CD4-positive, alpha-beta T cell treated with Interleukin-15 for 1 hour (primary cell): ENCODE measurements around the gene ANKS1A.

Experiments
- DNase-seq: peaks from one replicate; pipeline ENCODE4 v3.0.0-alpha.2; 2020

The ANKS1A gene

DNA sequence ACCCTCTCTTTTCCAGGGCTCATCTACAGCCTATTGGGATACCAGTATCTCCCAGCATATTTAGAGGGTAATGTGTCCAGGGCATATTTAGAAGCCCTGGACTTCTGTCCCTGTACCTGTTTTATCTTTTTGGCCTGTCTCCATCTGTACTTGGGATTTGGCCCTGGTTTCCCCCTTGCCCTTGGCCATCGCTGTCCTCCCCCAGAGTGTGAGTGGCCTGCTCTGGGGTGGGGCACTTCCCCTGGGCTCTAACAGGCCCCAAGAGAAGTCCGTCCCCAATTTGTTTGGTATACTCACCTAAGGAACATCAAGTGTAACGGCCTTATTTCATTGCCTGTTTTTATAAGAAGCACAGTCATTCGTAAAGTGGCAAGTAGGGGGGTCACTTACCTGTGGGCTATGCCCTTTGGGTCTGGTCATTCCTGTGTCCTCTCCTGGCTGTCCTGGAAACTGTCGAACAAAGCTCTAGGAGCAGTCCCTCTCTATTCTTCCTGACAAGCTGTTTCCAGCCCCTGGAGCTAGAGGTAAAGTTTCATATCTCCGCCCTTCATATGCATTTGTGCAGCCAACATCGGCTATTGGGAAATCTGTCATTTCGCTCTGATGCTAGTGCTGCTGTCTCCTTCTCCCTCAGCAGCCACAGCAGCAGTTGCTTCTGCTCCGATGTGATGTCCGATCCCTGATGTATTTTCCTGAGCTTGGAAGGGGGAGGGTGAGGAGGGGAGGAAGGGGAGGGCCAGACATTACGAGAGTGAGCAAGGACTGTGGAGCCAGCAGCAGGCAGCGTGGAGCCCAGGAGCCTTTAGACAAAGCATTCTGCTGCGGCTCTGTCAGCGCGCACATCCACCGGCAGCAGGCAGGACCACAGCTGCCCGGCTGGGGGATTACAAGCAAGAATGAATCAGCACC is 168.6 kb downstream of the ANKS1A start:
- DNase-seq, result no peak

- no peak for DNase-seq
These were observed 169.3 kb downstream of the ANKS1A start for GRCh38 chr6:35058358-35058675.

GRCh38 chr6:35058865-35059522 is 169.9 kb downstream of the ANKS1A start:
- no peak for DNase-seq

DNA sequence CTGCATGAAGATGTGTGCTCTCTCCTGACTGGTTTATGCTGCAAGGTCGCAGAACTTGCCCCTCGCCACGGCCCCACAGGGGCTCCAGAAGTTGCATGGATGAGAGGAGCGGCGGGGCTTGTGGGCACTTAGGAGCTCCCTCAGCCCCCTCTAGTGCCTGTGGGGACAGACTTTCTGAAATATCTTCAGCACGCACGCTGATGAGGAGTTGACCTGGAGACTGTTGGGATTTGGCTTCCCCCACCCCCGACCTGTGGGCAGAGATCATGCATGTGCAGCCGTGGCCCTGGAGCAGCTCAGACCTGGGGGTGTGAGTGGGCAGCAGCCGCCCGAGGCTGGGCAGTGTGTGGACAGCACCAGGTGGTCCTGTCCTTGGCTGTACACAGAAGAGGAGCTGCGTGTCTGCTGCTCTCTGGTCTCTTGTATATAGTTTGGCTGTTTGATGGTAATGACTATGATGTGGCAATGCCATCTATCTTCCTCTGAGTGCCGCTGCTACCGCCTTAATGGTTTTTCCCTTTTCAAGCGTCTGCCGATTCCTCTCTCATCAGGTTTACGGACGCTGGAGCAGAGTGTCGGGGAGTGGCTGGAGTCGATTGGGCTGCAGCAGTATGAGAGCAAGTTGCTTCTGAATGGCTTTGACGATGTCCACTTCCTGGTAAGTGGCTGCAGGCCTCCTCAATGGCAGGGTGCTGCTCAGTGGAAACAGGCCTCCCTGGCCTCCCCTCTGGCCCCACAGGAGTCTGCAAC is 170.7 kb downstream of the ANKS1A start:
- no peak for DNase-seq

DNA sequence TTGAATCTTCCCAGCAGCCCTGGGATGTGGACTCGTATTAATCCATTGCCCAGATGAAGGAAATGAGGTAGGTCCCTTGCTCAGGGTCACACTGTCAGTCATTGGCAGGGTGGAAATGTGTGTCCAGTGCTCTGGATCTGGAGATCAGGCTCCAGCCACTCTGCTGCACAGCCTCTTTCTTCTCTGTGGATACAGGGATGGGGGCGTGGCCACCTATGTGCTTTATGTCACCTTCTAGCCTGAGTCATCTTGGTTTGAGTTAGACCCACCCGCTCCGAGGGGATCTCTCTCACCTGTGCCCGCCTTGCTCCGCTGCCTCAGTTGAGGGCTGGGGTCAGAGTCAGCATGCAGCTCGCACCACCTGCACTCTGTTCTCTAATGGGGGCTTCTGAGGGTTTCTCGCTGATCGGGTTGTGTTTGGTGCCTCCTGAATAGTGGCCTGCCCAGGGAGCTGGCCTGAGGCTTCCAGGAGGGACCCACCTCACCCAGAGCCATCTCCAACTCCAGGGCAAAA is 172.1 kb downstream of the ANKS1A start:
- DNase-seq, result no peak

DNA sequence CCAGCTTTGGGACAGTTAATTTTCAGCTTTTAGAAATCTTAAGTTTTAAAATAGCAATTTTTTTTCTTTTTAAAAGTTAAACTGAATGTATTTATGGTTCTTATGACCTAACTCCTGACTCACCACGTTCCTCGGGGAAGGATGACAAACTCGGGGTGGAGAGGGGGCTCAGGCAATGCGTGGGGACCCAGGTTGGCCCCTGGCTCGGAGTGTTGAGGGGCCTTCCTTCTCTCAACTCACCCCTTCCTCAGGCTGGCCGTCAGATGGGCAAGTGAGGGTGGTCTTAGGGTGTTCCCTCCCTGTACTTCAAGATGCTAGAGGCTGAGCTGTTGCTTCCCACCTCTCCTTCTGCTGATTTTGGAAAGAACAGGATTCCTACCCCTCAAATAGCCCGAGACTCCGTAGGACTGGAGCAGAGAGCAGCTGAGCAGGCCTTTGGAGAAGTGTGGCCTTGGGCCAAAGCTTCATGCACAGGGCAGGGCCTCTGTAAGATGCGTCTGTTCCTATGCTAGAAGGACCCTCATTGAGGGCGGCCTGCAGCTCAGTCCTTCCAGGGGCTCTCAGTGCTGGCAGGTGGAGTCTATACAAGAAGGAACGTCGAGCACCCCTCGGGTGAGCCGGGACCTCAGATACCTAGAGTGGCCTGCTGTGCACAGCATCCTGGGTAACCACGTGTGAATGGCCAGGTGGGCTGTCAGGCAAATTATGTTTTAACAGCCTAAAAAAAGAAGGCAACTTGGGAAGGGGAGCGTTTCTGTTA is 172.8 kb downstream of the ANKS1A start:
- no peak for DNase-seq

- no peak for DNase-seq
These were observed 173.9 kb downstream of the ANKS1A start for GRCh38 chr6:35062676-35063574.

- no peak for DNase-seq
These were observed 174.7 kb downstream of the ANKS1A start for GRCh38 chr6:35063701-35064280.

GRCh38 chr6:35064290-35064689 is 175.2 kb downstream of the ANKS1A start:
- no peak for DNase-seq

GRCh38 chr6:35064757-35065440 is 175.8 kb downstream of the ANKS1A start:
- DNase-seq, result no peak

GRCh38 chr6:35065441-35065800 is 176.4 kb downstream of the ANKS1A start:
- DNase-seq, result no peak

- no peak for DNase-seq
These were observed 176.8 kb downstream of the ANKS1A start for GRCh38 chr6:35065870-35066269.

DNA sequence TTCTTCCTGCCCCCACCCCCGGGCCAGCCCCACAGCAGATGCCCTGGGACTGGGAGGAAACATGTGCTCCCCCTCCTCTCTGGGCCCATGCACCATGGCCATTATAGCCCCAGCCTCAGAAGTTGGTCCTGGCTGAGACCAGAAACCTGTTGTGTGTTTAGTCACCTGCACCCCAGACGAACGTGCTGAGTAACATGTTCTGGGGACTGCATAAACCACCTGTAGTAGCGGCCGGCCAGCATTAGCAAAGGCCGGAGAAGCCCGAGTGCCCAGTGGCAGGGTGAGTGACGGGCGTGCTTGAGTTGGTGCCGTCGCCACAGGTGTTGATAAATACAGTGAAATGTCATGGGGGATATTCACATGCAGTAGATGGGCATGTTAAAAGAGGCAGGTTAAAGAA is 178.2 kb downstream of the ANKS1A start:
- no peak for DNase-seq

- no peak for DNase-seq
These were observed 179.2 kb downstream of the ANKS1A start for GRCh38 chr6:35068206-35068605.

DNA sequence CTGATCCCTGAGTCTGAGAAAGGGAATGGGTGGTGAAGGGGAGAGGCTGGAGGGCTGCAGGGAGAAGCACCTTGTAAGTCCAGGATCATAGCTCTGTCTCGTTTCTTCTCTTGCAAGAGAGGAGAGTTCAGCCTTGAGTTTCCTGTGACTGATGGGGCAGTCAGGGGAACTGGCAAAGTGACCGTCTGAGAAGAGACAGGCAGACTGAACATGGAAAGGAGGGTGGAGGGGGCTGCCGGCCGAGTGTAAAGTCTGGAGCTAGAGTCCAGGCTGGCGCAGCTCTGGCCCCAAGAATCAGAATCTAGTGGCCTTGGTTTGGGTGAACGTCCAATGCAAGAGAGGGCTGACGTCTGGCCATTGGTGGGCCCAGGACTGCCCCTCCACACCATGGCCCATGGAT is 179.6 kb downstream of the ANKS1A start:
- DNase-seq, result no peak

GRCh38 chr6:35069262-35069661 is 180.2 kb downstream of the ANKS1A start:
- DNase-seq, result no peak

- no peak for DNase-seq
These were observed 181.1 kb downstream of the ANKS1A start for GRCh38 chr6:35070111-35070510.

DNA sequence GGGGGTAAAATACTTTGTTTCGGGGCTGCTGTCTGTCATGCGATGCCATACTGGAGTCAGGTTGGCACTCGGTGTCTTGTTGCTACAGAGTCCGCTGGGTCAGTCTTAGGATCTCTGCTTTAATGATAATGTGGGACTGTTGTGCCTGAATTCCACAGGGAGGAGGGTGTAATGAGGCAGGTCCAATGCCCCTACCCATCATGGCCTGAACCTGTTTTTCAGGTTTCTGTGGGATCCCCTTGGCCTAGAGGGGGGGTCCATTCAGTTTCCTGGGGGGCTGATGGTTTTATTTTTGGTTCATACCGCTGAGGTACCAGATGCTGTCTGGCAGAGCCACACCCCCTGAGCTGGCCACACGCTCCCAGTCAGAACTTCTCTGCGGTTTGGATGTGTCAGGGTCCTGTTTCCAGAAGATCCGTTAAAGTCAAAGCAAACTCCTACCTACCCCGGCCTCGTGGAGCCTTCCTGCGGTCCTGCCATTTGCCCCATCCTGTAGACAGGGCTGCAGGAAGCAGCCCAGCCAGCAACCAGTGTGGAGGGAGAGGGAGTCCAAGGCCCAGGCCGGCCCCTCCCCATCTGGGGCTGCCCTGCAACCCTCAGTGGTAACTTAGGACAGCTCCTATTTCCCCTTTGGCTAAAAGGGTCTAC is 182.4 kb downstream of the ANKS1A start:
- DNase-seq, result no peak

DNA sequence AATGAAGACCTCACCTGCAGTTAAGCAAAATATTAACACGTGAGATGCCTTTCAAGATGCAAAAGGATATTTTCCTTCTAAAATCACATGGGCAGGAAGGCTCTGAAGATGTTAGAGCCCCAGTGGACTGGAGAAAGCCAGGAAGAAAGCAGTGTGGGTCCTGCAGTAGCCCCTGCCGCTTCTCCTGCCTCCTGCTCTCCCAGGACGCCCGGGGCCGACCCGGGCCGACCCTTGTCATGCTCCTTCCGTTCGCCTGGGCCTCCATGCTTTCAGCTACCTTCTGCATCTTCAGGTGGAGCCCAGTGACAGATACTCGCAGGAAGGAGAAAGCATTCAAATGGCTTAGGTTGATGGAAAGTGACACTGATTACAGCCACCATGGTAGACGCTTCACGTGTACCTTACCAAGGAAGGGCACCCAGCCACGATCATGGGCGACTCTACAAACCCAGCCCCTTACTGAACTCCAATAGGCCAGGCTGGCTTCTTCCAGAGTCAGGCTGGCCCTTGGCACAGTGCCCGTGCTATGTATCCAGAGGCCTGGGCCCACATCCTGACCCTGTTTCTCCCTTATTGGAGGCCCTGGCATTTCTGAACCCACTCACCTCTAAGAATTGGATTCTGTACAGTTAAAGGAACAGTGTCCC is 183.1 kb downstream of the ANKS1A start:
- DNase-seq, result no peak

- no peak for DNase-seq
These were observed 183.6 kb downstream of the ANKS1A start for GRCh38 chr6:35072698-35073055.
